GM21576 (cell line): ENCODE results near the gene ZFP62.

Experiments used
- ATAC-seq: cut with Tn5 transposase; IDR thresholded peaks from one replicate; pipeline ENCODE4 v1.9.1; 2021; ENCODE audit warnings: mild to moderate bottlenecking, moderate library complexity; ENCODE audit not compliant: unreplicated experiment

The ZFP62 gene

DNA sequence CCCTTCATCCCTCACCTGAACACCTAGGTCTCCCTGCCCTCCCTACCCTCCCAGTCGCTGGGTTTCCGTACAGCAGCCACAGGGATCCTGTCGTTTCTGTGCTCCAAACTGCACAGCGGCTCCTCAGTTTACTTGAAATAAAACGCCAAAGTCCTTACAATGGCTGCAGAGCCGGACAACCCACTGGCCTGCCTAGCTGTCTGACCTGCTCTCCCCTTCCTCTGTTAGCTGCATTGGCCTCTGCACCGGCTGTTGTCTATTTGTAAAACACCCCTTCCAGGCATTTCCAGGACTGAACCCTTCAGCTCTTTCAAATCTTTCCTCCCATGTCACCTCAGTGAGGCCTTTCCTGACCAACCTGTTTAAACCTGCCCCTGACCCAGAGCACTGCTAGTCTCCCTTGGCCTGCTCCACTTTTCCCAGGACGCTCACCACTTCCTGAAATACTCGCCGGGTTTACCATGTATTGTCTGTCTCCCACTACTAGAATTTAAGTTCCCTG, 49.4 kb downstream of the ZFP62 start:
- ATAC-seq, result no peak

DNA sequence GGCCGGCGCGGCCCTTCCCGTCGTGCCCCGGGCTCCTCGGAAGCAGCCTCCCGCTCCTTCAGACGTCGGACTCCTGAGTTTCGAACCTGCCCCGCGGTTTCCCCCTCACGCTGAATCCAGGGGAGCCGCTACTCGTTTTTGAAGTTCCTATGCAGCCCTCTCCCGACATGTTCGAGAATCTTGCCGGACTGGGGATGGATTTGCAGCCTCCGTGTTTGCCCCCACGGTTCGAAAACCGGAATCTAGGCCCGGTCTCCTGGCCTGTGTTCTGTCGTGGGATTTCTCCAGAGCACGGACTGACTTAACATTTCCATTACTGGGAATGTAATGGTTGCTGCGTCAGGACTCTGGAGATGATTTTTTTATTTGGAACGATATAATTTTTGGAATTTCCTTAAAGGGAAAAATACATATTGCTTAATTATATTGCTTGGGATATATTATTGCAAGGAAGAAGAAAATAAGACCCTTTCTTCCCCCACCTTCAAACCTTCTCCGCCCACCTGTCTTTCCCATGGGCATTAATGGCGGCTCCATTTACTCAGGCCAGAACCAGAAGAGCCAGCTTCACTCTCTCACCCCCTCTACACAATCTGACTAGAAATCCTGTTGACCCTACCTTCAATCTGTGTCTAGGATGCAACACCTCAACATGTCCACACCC, 50.0 kb downstream of the ZFP62 start:
- ATAC-seq, result no peak

DNA sequence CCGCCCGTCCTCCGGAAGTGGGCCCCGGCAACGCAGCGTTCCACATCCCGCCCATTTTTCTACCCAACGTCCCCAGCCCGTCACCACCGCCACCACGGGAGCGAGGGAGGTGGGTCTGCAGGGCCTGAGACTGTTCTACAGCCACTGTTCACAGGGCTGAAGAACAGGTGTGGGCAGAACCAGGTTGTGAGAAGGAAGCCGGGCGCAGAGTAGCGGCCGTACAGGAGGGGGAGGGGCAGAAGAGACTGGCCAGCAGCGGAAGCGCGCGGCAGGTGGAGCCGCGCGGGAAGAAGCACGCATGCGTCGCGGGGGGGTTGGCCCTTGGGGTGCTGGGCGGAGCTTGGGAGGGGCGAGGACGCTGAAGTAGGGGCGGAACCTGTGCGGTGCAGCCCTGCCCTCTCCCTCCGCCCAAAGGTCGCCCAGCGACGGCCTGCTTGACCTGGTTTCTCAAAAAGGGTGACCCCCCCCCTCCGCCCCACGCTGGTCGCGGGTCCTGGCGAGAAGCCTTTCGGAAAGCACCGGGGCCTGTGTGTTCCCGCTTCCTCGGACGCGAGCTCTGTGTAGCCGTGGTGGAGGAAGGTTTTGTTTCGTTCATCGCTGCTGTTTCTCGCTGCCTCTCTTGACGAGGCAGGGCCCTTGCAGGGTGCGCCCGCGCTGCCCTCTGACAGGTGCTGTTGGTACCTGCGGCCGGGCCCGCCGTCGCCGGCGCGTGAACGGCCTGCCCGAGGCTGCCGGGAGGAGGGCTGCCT, 50.7 kb downstream of the ZFP62 start:
- ATAC-seq, result peak; percentile 61

DNA sequence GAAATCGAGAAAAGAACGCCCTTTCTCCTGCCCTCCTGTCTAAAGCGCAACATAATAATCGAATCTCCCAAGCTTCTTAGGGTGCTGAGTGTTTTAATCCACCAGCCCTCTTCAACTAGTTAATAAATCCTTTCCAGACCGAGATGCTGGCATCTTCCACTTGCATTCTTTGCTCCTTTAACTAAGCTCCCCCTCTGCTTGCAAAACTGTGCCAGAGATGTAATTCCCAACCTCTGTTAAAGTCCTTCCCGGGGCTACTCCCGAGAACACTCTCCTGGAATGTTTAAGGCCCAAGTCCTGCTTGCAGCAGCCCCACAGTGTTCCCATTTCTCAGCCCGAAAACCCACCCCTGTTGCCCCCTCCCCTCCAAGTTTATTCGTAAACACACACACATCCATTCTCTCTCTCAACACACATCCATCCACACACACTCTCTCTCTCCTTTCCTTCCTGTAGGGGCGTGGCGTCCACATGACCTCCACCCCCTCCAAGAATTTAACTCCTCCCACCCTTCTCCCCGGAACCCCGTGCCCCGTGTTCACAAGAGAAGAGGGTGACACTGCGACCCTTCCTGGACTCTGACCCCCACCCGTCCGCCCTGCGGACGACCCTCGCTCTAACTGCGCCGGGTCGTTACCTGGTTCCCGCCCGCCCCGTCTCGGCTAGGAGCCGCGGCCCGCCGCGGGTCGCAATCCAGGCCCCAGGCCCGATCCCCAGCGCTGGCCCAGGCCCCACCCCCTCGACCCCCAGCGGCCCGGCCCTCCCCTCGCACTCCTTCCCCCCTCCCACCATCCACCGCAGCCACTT, 51.5 kb downstream of the ZFP62 start:
- ATAC-seq, result peak; percentile 54

DNA sequence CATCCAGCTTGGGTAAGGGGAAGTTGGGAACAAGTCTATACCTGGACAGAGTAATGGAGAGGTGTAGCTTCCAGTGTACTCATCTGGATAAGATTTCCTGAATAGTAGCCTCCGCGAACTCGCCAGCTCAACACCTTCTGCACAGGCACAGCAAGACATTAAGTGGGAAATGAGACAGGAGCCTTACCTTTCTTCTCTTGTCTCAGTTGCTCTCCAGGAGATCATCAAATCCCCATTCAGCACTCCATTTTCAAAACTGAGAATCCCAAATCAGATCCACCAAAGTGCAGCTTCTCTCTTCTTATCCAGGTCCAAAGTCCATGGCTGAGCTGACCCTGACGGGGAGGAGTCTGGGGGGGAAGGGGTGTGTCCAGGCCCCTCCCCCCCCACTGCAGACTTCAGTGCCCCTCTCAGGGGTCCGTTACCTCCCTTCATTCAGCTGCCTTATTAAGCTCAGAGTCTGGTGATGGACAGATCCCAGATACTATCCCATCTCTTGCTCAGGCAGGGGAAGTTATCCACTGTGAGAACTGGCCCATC, 52.5 kb downstream of the ZFP62 start:
- ATAC-seq, result no peak

DNA sequence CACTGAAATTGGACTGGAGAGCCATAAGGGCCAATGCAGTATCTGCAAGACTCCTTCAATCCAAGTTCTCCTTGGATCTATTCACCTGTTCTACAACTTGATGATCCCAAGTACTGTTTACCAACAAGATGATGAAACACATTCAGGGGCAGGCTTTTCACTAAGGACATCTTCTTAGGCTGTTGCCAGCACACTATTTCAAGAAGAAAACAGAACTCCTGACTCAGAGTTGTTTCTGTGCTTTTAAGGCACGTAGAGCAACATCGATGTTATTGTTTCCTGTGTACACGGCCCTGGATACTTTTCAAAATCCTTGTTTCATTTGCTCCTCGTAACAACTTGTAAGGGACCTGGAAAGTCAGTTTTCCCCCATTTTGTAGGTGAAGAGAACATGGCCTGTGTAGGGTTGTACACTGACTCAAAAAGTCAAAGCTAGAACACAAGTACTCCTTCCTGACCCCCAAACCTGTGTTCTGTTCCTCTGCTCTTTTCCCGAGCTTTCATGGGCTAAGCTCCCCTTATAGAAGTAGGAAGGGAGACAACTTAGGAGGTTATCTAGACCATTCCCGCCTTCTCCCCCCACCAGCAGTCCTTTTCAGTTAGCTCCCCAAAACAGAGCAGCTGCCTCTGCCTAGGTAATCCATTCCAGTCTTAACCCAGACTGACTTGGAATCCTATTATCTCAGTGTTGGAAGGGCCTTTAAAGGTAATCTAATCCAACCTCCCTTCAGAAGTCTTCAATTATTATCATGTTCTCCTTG, 53.2 kb downstream of the ZFP62 start:
- ATAC-seq, result no peak

DNA sequence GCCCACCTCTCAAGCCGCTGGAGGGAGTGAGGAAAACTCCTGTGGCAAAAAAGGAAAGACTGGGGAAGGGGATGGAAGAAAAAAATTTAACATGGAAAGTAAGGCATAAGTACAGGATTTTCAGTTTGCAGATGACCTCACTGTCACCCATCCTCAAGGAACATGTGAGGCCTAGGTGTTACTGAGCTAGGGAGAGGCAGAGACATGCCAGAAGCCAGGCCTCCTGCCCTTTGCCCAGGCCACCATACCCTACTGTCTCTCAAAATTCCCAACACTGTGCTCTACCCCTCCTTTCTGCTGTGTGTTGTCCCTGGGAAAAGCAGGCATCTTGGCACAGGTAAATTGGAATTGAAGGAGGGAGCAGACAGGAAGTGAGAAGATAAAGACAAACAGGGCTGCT, 54.0 kb downstream of the ZFP62 start:
- ATAC-seq, result no peak

DNA sequence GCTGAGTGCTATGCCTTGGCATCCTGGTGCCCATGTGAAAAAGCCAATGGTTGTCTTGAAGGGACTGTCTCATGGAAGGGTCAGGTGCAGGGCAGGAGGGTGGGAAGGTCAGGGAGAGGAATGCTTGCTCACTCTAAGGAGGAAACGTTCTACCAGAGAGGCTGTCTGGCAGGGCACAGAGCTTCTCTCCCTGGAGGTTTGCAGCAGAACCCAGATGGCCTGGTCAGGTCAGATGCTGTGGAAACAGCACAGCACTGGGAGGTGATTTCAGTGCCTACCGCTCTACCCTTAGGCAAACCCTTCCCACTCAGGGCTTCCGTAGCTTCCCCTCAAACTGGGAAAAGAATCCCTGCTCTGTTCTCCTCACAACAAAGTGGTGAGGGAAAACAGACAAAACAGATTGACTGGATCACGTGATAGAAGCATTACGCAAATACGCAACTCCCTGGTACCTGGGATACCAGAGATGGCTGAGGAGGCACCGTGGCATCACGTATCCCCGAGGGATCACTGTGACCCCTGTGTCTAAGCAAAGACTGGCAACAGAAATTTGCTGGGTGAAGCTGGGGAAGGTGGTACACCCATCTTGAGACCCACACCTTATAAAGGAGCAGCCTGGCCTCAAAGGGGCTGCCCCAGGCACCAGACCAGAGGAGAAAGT, 54.6 kb downstream of the ZFP62 start:
- no peak for ATAC-seq

DNA sequence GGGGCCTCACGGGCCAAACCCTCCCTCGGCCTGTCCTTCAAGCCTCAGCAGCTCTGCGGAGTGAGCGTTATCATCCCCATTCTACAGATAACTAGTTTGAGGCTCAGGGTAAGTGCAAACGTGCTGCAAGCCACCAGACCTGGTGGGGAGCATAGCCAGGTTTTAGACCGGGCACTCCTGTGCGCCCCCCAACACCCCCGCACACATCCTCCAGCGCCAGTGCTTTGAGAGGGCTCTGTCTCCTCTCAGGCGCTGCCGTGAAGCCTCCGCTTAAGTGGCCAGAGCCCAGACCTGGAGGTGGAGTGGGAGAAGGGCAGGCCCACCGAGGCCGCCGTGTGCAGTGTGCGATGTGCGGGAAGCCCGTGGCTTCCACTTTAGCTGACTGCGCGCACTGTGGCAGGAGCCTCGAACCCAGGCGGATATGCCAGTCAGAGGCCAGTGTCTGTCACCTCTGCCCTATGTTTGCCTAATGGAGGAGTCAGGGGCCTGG, 56.9 kb downstream of the ZFP62 start:
- ATAC-seq, result no peak

DNA sequence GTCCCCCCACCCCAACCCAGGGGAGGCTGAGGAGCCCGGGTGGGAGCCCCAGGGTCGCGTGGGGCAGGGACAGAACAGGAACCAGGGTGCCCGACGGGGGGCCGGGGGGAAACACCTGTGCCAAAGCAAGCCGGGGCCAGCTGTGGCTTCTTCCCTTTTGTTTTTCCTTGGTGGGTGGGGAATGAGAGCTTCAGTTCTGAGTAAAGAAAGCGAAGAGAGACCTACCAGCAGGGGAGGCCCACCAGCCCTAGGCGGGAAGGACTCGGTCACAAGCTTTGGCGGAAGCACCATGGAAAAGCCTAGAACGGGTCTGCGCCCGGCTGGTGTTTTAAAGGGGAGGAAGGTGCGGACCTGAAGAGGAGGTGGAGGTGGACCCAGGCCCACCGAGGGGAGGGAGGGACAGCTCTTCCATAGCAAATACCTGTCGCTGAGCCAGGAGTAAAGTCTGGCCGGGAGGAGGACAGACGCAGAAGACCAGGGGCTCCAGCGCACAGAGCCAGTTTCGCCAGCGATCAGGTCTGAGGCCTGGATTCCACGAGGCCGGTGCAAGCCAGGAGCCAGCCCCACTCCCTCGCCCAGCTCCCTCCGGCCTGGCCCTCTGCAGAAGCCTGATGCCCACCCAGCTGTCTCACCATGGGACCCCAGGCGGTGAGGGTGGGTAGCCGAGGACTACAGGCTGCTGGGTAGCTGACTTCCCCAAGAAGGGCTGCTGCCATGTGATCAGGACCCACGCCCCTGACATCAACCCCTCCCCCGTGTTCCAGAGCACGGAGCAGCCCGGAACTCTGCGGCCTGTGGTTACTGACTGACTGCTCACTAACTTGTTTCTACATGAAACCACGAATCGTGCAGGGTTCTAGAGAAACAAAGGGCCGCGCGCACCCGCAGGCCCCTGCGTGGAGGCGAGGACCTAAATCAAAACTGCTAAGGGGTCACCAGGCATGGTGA, 57.6 kb downstream of the ZFP62 start:
- ATAC-seq, result peak; percentile 67

DNA sequence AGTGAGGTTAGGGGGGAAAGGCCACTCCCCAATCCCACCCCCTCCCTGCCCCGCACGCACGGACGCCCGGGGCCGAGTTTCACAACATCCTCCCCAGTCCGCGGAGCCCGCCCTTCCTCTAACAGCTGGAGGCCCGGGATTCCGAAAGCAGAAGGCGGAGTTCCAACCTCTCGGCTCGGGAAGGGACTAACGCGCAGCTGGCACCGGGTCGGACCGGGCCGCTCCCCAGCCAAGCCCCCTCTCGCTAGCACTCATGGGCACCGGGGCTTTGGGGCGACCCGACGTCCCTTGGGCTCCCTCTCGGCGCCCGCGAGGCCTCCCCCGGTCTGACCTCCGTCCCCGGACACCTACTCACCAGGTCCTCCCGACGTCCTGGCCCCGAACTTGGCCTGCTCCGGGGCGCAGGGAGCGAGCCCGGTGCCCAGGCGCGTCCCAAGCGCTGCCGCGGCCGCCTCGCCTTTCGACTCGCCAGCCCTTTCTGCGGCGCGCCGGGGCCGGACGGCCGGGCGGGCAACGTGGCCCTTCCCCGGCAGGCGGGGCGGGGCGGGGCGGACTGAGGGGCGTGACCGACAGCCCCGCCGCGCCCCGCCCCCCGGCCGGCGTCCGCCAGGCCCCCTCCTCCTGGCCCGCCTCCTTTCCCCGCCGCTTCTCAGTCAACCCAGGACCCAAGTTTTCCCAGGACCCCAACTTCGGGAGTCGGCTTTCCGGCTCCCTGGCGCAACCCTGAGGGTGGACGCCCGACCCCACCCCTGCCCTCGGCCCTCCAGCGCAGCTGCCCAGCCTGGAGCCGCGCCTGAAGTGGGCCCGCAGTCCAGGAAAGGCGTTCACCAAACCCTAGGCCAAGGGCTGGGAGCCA, 58.5 kb downstream of the ZFP62 start, which contains the start of gene MGAT1:
Gene MGAT1, minus strand, starts transcription at position 482 of the 856 bp plus-strand sequence. CDS start 9,835 bp downstream, outside the sequence.
- ATAC-seq, result peak; percentile 22

DNA sequence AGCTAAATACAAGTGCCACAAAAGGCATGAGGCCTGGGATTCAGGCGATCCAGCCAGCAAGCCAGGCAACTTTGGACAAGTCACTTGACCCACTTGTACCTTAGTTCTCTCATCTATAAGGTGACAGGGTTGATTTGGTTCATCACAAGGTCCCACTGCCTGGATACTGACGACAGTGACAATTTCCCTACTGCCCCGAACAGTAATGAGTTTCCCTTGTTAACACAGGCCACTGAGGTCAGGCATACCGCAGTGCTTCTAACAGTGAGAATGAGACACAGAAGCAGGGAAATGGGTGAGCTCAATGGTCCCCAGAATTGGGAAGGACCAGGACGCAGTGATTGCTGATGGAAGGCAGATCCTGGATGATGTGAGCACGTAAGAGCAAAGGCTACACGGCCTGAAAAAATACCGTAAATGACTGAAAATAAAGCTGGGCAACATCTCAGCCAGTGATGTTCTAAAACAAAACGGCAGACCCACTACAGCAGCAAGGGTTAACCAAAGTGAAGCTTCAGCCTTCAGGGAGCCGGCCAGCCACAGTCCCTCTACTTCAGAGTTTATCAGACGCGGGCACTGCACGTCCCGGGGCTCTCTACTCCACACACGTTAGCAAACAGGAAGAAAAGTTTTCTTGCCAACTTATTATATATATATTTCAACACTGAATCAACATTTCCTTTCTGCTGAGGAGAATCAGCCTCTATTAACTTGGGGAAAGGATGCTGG, 59.3 kb downstream of the ZFP62 start:
- no peak for ATAC-seq

DNA sequence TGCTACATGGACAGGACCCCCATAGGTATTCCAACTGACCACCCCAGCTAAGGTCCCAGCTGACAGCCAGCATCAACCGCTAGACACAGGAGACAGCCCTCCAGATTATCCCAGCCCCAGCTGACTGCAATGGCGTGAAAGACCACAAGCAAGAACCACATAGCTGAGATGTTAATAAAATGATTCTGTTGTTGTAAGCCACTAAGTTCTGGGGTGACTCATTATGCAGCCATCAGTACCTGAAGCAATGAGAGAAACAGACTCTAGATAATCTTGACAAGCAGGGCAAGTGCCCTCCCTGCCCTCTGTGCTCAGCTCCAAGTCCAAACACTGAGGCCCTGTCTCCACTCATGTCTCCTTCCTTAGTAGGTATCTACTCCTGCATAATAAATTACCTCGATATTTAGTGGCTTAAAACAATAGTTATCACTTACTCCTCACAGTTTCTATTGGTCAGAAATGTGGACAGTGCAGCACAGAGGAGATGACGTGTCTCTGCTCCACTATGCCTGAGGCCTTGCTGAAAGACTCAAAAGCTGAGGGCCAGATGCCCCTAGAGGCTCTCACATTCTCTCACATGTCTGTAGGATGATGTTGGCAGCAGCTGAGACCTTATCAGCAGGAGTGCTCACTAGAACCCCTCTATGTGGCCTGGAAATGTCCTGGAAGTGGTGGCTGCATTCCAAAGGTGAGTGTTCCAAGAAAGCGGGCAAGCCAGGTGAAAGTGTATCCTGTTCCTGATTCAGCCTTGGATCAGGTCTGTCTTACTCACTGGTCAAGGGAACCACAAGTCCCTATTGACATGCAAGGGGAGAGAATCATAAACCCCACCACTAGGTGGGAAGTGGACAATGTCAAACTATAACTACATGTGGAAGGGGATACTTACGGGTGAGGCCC, 60.9 kb downstream of the ZFP62 start:
- no peak for ATAC-seq

DNA sequence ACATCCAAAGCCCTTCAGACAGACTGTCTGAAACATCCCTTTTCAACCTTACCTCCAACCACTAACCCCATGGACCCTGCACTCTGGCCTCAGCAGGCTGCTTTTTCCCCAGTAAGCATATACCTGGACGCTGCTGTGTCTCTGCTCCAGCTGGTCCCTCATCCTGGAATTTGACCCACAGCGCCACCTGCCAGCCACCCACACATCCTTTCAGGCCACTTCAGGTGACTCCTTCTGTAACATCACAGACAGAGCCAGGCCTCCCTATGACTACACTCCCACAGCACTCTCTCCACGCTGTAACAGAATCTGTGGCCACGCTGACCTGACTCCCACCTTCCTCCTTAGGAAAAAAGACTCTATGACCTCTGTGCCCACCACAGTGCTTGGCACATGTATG, 61.9 kb downstream of the ZFP62 start:
- no peak for ATAC-seq

DNA sequence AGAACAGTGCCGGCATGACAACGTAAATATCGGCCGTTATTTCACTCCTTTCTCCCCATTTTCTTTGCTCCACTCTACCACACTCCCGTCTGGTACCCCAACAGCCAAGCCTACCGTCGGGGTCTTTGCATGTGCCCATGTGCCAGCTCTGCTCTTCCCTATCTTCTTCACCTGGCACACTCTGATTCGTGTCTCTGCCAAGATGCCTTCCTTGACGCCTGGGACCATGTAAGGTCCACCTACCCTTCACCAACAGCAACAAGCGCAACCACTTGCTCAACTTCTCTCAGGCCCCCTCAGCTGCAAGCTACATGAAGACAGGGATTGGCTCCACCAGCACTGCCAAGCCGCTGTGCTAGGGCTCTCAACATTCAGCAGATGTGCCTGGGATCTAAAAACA, 62.9 kb downstream of the ZFP62 start:
- no peak for ATAC-seq
